Astrocyte of the hippocampus (primary cell): ENCODE data around the gene PLCB4.

Experiments
- DNase-seq: peaks from one replicate; pipeline ENCODE4 v3.0.0; 2011; ENCODE audit warnings: low read depth, low spot score

The PLCB4 gene

DNA sequence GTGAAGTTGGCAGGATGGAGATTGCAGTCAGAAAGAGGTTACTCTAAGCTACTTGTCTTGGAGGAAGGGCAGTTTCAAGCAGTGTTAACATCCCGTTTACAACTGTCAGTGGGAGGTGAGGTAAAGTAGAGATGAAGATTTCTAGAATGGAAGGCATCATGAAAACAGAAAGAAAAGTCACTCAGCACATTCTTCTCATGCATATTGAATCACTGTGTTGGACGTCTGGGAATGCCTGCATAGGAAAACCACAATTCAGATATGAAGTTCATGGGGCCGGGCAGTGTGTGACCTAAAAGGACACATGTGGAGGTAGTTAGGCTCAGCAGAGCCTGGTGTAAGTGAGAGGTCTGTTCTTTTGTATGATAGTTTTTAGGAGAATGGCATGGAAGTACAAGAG lies 372.0 kb downstream of the PLCB4 start:
- no peak for DNase-seq

DNA sequence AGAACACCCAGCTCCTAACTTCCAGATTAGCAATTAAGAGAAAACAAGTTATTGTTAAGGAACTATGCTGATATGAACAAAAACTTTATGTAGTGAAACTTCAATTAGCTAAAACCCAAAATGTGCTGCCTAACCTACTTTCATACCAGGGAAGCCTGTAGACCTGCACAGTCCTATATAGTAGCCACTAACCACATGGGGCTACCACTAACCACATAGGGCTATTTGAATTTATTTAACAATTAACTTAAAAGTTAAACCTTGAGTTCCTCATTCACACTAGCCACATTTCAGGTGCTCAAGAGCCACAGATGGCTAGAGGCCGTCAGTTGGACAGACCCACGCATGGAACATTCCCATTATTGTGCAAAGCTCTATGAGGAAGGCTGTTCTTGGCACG lies 373.1 kb downstream of the PLCB4 start:
- no peak for DNase-seq

DNA sequence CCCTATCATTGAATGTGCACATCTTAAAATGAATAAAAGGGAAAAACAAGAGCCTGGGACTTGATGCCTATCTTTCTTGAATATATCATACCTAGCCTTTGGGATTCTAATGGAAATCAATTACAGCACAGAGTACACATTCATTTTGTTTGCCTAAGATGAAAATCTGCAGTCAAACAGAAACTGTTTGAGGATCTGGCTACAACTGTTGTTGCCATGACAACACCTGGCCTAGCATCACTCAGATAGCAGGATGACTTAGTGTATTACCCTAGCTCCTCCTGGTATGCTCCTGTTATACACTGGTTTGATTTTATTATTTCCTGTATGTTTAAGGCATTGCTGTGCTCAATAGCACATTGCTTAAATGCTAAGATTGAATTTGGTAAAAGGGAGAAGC lies 374.0 kb downstream of the PLCB4 start:
- peak; percentile 37 for DNase-seq

DNA sequence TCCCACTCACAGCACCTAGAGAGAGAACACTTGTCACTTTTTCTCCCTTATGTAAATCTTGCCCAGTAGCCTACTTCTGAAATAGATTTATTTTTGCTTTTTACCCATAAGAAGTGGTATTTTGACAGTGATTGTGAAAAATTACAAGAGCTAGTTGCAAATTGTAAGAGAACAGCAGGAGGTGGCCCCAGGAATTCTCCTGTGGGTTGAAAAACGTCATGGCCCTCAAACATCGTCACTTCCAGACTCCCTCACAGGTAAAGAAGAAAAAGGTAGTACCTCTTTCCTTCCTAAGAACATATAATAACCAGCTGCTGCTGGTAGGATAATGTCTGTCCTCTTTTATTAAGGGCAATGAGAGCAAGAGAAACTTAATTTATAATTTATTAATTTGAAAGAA lies 376.0 kb downstream of the PLCB4 start:
- no peak for DNase-seq

DNA sequence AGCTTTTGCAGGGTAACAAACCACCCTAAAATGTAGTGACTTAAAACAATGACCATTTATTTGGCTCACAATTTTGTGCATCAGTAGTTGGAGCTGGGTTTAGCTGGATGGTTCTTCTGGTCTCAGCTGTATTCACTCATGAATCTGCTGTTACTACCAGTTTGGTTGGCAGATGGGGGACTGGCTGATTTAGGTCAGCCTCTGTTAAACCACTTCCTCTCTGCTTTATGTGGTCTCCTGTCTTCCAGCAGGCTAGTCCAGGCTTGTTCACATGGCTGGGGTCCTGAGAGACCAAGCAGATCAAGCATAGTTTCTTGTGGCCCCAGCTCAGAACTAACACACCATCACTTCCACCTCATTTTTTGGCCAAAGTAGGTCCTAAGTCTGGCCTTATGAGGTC lies 378.3 kb downstream of the PLCB4 start:
- DNase-seq: no peak

DNA sequence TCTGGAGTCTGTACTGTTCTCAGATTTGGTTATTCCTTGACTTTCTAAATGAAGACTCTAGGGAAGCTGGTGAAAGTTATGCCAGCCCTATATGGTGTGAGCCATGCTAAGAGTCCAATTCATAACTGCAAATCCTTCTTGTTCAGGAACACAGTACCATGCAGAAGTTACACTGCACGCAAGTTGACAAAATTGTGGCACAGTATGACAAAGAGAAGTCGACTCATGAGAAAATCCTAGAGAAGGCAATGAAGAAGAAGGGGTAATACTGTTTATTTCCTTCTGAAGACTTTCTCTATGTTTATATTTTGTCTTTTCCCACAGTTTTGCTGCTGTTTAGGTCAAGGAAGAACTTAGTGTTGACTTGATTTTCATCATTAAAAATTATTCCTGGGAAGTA lies 384.3 kb downstream of the PLCB4 start:
- no peak for DNase-seq

DNA sequence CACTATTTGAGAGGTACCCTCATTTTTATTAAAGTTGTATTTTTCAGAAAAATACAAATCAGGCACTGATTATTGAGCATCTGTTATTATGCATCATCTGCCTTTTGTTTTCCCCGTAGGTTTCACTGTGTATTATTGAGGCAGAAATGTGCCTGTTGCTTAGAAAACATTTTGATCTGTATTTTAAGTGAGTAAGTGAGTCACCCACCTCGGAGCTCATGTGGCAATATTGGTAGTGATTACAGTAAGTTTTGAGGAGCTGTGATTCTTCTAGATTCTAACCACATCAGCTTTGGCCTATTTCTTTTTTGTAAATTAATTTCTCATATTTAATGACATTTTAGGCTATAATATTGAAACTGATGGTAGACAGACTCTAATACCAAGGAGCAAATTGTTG lies 385.9 kb downstream of the PLCB4 start:
- DNase-seq: no peak

DNA sequence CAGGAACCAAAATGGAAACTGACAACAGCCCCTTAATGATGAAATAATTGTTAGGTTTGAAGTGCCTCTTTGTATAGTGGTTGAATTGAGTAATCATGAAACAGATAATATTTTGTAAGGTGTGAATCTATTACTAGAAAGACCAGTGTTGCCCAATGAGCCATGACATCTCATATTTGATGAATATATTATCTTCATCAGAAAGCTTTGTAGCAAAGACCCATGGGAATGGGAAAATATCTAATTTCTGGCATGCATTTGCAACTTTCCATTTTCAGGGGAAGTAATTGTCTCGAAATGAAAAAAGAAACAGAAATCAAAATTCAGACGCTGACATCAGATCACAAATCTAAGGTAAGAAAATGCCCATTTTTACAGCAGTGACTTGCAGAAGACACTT lies 388.2 kb downstream of the PLCB4 start:
- no peak for DNase-seq

DNA sequence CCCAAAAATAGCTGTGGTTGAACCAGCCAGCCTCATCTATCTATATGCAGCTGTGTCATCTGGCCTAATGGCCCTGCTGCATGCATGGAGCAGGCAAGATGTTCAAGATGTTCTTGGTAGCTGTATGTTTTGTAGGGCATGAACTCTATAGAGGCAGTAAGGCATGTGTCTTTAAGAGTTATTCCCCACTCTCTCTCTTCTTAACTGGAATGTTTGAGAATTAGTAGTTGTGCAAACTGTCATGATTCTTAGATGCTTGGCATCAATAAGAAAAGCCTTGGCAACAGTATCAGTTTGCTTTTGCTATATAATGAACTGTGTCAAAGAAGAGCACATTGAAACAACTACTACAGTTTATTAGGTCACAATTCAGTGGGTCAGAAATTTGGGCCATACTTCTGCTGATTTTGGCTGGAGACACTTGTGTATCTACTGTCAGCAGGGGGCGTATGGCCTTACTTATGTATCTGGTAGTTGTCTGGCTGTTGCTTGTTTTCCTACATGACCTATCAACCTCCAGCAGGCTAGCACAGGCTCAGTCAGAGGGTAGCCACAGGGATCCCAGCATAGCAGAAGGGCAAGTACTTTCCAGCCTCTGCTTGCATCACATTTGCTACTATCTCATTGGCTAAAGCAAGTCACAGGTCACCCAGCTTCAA lies 389.4 kb downstream of the PLCB4 start:
- DNase-seq: no peak

DNA sequence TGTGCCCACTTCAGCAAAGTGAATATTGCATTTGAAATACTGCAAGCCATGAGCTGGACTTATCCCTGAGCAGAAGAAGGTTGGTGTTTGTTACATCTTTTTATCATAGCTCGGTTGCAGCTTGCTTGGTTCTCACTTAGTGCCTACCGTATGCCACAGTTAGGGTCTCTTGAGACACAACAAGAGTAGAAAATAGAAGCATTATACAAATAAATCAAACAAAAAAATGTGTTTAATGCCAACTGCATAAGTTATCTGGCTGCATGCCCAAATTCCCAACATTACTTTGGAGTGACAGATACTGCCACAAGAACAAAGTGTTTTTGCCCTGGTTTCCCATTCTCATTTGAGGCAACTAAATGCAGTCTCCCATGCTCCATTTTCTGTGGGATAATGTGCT lies 391.6 kb downstream of the PLCB4 start:
- peak; percentile 85 for DNase-seq

DNA sequence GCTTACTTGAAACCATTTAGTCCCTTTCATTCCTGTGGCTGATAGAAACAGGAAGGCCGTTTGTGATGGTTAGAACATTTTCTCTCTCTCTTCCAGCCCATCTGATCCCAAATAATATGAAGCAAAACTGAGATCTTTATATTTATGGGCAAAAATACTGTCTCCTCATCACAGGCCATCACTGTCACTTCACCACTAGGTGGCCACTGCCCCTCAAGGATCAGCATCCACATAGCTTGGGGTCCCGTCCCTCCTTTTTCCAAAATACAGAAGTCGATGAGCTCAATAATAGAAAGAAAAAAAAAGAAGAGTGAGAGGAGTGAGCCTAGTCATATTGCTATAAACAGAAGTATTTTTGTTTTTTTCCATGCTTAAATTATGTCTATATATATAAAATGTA lies 399.1 kb downstream of the PLCB4 start:
- DNase-seq: no peak

DNA sequence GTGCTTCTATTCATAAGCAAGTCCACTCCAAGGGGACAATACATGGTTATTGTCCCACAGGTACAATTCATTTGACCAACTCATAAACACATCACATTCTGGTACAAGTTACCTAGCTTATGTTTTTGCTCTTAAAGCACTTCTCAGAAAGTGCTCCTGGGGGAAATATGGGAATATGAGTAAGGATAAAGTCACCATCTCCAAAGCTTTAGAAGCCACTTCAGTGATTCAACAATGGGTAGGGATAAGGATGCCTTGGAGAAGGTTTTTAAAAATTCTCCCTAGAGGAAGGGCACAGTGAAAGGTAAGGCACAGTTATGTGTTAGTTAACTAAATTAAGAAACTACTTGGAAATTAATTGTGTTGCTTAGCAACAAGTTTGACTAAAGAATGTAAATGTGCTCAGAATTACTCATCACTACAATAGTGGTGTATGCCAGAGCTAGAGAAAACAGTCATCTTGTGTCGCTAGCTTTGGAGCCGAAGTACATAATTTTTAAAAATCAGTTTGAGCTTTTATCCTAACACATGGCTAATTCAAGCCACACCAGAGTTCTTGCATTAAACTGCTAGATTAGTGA lies 406.0 kb downstream of the PLCB4 start:
- DNase-seq: peak; percentile 19

DNA sequence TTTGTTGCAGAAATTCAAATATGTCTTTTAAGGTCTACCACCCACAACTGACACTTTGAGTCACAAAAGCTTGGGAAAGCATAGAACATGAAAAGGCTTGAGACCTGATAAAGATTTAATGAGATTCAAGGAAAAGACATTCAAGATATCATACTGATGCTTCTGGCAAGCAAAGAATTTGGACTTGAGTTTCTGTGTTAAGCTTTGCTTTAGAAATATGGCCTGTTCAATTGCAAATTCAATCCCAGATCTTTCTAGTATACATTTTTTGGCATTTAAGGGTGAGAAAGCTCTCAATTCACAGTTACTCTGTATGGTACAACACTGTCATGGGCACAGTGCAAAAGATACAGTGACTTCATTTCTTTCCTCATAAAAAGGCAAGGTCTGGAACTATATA lies 406.6 kb downstream of the PLCB4 start:
- no peak for DNase-seq

DNA sequence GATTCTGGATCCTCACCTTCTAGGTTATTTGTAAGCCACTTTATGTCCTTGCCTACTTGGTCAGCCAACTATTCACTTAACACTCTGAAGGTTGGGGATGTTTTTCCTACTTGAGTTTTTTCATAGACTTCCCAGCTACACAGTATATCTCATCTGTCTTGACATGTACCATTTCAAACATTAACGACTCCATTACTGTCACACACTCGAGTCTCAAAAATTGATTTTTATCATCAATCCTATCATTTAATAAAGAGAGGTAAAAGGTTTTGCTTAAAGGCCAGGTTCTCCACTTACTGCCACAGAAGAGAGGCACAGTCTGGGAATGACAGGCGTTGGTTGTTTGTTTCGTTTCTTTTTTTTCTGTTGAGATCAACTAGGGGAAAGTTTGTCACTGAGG lies 407.3 kb downstream of the PLCB4 start:
- no peak for DNase-seq

DNA sequence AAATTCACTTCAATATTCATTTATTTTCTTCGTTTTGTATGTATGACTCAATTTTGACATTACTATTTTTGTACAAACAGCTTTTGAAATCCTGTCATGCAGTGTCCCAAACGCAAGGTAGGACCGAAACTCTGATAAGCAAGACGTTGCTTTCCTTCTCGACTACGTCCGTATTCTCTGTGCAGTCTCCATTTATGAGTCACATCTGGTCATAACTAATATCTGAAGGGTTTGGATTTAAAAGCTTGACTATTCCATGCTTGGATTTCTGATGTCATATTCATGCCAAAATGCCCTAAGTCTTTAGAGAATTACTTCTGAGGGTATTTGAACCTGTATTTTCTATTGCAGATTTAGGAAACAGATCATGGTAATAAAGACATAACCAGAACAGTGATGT lies 407.8 kb downstream of the PLCB4 start:
- no peak for DNase-seq

DNA sequence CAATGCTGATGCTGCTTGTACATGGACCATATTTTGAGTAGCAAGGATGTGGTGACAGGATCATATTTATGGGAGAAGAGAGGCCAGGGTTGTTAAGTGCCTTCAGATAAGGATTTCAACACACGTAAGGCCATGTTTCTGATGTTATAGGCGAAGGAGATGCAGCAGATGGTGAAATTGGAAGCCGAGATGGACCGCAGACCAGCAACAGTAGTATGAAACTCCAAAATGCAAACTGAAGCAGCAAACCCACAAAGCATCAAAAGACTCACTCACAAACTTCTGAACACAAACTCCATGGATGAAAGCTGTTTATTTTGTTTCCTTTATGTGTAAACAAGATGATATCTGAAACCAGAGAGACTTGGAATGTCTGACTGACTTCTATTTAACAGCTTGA lies 409.9 kb downstream of the PLCB4 start:
- no peak for DNase-seq

DNA sequence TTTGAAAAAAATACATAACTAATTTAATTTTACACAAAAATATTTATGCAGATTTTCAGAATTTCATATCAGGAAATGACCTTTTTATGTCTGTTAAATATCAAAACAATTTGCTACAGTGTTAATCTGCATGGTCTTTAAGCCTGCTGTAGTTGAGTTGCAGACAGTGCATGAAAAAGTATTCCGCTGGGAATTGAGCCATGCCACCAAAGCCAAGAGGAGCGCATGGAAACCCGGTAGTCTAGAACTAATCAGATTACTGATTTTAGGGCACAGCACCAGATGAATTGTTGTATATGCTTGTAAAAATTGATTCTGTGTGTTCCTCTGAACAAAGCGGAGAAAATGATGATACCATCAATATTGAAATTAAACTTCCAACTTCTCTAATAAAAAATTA lies 411.2 kb downstream of the PLCB4 start:
- no peak for DNase-seq

DNA sequence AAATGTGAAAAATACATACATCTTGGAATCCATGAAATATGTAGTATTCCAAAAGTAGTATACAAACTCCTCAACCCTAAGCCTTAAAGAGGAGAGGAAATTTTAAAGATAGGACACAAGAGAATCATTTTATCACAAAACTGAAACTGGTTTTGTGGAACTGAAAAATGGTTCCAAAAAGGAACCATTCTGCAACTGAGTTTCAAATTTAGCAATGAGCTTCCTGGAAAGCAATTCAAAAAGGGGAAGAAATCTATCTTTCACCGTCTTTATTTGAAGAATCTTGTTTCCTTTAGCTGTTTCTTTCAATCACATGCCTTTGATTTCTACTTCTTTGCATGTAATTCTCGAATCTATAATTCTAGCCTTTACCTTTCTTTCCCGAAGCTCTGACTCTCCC lies 413.3 kb downstream of the PLCB4 start:
- no peak for DNase-seq

DNA sequence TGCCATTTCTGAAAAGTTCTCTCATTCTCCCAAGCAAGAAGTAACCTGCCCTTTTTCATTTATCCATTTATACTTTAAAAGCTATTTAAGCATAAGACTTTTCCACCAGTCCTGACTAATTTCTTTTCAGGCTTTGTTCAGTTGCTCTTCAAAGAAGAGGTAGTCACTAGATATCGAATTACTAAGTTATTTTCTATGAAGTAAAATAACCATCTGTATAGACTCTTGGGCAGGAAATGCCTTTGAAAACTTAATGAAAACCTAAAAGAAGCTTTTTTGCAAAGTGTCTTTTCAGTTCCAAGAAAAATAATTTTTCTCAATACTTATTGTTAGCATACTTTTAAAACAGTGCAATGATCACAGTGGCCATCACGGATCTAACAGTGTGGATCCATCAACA lies 414.2 kb downstream of the PLCB4 start:
- no peak for DNase-seq

DNA sequence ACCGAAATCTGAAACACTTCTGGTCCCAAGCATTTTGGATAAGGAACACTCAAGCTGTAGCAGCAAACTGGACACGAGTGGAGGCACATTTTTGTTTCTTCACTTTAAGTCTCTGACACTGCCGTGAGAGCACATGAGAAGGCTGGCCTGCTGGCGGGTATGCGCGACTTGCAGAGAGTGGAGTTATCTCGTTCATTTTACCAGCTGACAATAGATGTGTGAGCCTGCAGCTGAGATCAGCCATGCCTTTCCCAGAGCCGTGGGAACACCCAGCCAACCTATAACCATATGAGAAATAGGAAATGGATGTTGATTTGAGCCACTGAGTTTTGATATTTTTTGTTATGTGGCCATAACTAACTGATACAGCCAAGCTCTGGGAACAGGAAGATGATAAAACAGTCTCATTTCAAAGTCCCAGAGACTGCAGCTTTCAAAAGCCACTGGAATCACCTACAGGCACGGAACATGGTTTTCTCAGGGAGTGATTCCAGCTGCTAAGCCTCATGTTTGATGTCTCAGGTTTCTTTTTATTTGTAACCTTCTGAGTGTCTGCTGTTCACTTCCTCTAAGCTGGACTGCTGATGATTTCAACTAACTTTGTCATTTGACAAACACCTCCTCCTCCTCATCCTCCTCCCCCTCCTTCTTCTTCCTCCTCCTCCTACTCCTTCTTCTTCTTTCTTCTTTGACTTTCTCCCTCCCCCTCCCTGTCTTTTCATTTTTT lies 416.9 kb downstream of the PLCB4 start:
- no peak for DNase-seq

DNA sequence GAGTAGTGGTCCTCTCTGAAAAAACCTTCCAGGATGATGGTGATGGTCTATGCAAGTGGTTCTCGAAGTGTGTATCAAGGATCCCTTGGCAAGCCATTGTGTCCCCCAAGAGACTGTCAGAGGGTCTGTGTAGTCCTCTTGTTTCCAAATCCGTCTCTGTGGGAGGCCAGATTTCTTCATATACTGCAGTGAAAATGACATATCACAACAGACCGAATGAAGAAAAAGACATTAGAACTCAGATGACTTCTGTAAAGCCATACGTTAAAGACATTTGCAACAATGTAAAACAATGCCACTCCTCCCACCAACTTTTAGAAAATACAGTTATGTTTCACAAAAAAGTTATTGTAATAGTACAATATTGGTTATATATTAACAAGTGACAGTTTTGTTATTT lies 418.3 kb downstream of the PLCB4 start:
- DNase-seq: no peak

DNA sequence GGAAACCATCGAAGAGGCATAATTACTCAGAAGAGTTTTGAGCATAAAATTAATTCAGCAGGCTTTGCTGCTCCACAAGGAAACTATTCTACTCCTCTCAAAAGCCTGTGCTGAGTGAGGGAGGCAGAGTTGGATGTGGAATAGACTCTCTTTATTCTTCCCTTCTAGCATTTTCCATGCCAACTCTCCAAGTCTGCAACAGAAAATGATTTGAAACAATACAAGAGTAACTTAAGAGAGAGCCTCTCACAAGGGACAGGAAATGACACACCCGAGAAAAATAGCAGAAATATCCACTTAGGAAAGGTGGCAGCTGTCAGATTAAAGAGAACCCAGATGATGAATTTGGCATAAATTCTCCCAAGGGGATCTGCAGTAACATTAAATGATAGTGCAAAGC lies 419.2 kb downstream of the PLCB4 start:
- DNase-seq: no peak

DNA sequence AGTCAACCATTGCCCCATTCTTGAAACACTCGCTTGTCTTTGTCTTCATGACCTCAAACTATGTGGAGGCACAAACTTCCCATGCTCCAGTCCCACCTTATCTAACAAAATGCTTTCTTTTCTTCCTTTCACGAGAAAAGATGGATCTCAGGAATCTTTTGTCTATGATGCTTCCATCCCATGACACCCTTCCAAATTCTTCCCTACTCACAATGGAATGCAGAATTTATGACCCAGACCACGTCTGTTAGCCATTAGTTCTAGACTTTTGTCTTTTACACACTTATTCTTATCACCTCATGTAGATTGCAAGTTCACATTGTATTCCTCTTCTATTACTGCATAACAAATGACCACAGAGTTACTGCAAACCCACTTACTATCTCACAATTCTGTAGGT lies 421.3 kb downstream of the PLCB4 start:
- no peak for DNase-seq
